RWPE2 (cell line): Measurements from ENCODE around the gene CADM2.

Experiments used
- ATAC-seq: fragments of 200-7000 bp; cut with Tn5 transposase; 3 replicates; pipeline ENCODE4 v1.9.1; 2021; ENCODE audit warnings: low read depth
- DNase-seq: peaks from one replicate; pipeline ENCODE4 v3.0.0-alpha.2; 2020; ENCODE audit warnings: low spot score
- H3K27ac ChIP-seq: fragments of 450-650 bp; 2 replicates; pipeline ENCODE4 v1.5.1; 2017; ENCODE audit warnings: mild to moderate bottlenecking; ENCODE audit not compliant: poor library complexity, severe bottlenecking
- H3K27me3 ChIP-seq: fragments of 250-450 bp; sonication (Bioruptor Pico); 2 replicates; pipeline ENCODE4 v1.5.1; 2021; ENCODE audit warnings: mild to moderate bottlenecking, moderate library complexity; ENCODE audit not compliant: insufficient read depth, poor library complexity, severe bottlenecking
- H3K36me3 ChIP-seq: fragments of 250-450 bp; sonication (Bioruptor Pico); 2 replicates; pipeline ENCODE4 v1.5.1; 2020; ENCODE audit warnings: low read depth, mild to moderate bottlenecking, moderate library complexity
- H3K4me1 ChIP-seq: fragments of 250-450 bp; sonication (Bioruptor Pico); 2 replicates; pipeline ENCODE4 v1.5.1; 2021; ENCODE audit warnings: mild to moderate bottlenecking, moderate library complexity; ENCODE audit not compliant: insufficient read depth, poor library complexity, severe bottlenecking
- H3K4me3 ChIP-seq: fragments of 250-450 bp; sonication (Bioruptor Pico); 2 replicates; pipeline ENCODE4 v1.5.1; 2021; ENCODE audit warnings: mild to moderate bottlenecking, moderate library complexity; ENCODE audit not compliant: severe bottlenecking
- H3K9me3 ChIP-seq: fragments of 250-450 bp; sonication (Bioruptor Pico); 2 replicates; pipeline ENCODE4 v1.5.1; 2021; ENCODE audit warnings: mild to moderate bottlenecking, moderate library complexity; ENCODE audit not compliant: severe bottlenecking
- CTCF ChIP-seq: fragments of 450-650 bp; IDR thresholded peaks from one replicate; pipeline ENCODE4 v1.5.1; 2017; ENCODE audit warnings: mild to moderate bottlenecking, moderate library complexity; ENCODE audit not compliant: poor library complexity, severe bottlenecking

The CADM2 gene

GRCh38 chr3:84961521-84962255 lies 2.9 kb downstream of the CADM2 start:
- H3K27ac ChIP-seq = no peak overlapping the region
- ATAC-seq (no peak), DNase-seq (no peak)
- H3K4me1 ChIP-seq = no peaks in the 10 kb centered on the region
- H3K4me3 ChIP-seq = no peak overlapping the region
- TF ChIP-seq CTCF = no peak
- peaks cover 63% of the 10 kb centered on the region for H3K27me3 ChIP-seq
- no peaks in the 10 kb centered on the region for H3K9me3 ChIP-seq
- H3K36me3 ChIP-seq = no peaks in the 10 kb centered on the region

GRCh38 chr3:84962415-84962814 lies 3.6 kb downstream of the CADM2 start:
- H3K4me1 ChIP-seq = no peaks in the 10 kb centered on the region

GRCh38 chr3:84963137-84963536 lies 4.3 kb downstream of the CADM2 start:
- Histone ChIP-seq H3K9me3 (no peaks in the 10 kb centered on the region), H3K36me3 (no peaks in the 10 kb centered on the region), H3K4me1 (no peaks in the 10 kb centered on the region), H3K27me3 (peaks cover 58% of the 10 kb centered on the region), H3K27ac (no peak overlapping the region), H3K4me3 (no peak overlapping the region)
- DNase-seq (no peak), ATAC-seq (no peak)
- TF ChIP-seq CTCF = no peak

More at GRCh38 chr3:84962415-84962814, 3.6 kb downstream of the CADM2 start:
- H3K9me3 ChIP-seq = no peaks in the 10 kb centered on the region
- TF ChIP-seq CTCF = no peak
- ATAC-seq (no peak), DNase-seq (no peak)
- no peak overlapping the region for H3K27ac ChIP-seq
- peaks cover 63% of the 10 kb centered on the region for H3K27me3 ChIP-seq
- H3K4me3 ChIP-seq = no peak overlapping the region
- H3K36me3 ChIP-seq = no peaks in the 10 kb centered on the region

- no peaks in the 10 kb centered on the region for H3K4me1 ChIP-seq
- H3K27me3 ChIP-seq = peaks cover 51% of the 10 kb centered on the region
- no peak for TF ChIP-seq CTCF
- no peaks in the 10 kb centered on the region for H3K9me3 ChIP-seq
- ATAC-seq = 0 out of 3 replicates have a peak, but pooled peaks have one; percentile 44
- DNase-seq = no peak
- H3K4me3 ChIP-seq = no peak overlapping the region
- no peak overlapping the region for H3K27ac ChIP-seq
- no peaks in the 10 kb centered on the region for H3K36me3 ChIP-seq
Observed at GRCh38 chr3:84965141-84965540, 6.4 kb downstream of the CADM2 start.
